Endothelial cell of umbilical vein (primary cell): Measurements from ENCODE around the gene MAK.

Source experiments
- GATA2 ChIP-seq: IDR thresholded peaks from 2 replicates; pipeline ENCODE4 v1.7.0; 2011; ENCODE audit warnings: low read depth, mild to moderate bottlenecking, moderate library complexity, mixed read lengths, low read length; ENCODE audit not compliant: insufficient read length, insufficient read depth
- POLR2A ChIP-seq: IDR thresholded peaks from 2 replicates; pipeline ENCODE4 v1.6.1; 2012; ENCODE audit warnings: low read depth, mild to moderate bottlenecking, control low read depth, low read length
- POLR2AphosphoS5 ChIP-seq: IDR thresholded peaks from 2 replicates; pipeline ENCODE4 v1.6.1; 2012; ENCODE audit warnings: low read depth, mild to moderate bottlenecking, control low read depth, low read length, moderate library complexity; ENCODE audit not compliant: insufficient read depth
- TF ChIP-seq, protein P1 (sequence below), 2 donors: IDR thresholded peaks; 1 replicate in 1 of 2; 2 replicates in 1 of 2; pipeline ENCODE4 v1.5.1; 2011; ENCODE audit warnings: low read length in 2 of 2, mild to moderate bottlenecking in 2 of 2, moderate library complexity in 2 of 2, control low read depth in 1 of 2, inconsistent platforms in 1 of 2, low read depth in 1 of 2; ENCODE audit not compliant: insufficient read depth in 1 of 2; ENCODE audit errors: extremely low read depth in 1 of 2
- TF ChIP-seq, protein P2 (sequence below): IDR thresholded peaks from 2 replicates; pipeline ENCODE4 v1.6.1; 2011; ENCODE audit not compliant: insufficient read depth, insufficient read length

DNA sequence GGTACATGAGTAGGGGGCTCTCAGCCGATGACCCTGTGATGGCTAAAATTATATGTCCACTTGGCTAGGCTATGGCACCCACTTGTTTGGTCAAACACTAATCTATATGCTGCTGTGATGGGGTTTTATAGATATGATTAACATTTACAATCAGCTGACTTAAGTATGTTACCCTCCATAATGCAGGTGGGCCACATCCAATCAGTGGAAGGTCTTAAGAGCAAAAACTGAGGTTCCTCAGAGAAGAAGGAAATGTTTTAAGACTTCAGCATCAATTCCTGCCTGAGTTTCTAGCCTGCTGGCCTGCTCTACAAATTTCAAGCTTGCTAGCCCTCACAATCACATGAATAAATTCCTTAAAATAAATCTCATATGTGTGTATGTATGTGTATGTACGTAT, 18.9 kb upstream of the MAK start:
- TF ChIP-seq, protein P1, sequence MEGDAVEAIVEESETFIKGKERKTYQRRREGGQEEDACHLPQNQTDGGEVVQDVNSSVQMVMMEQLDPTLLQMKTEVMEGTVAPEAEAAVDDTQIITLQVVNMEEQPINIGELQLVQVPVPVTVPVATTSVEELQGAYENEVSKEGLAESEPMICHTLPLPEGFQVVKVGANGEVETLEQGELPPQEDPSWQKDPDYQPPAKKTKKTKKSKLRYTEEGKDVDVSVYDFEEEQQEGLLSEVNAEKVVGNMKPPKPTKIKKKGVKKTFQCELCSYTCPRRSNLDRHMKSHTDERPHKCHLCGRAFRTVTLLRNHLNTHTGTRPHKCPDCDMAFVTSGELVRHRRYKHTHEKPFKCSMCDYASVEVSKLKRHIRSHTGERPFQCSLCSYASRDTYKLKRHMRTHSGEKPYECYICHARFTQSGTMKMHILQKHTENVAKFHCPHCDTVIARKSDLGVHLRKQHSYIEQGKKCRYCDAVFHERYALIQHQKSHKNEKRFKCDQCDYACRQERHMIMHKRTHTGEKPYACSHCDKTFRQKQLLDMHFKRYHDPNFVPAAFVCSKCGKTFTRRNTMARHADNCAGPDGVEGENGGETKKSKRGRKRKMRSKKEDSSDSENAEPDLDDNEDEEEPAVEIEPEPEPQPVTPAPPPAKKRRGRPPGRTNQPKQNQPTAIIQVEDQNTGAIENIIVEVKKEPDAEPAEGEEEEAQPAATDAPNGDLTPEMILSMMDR (IDR thresholded peaks at IDR 0.05; ENCODE audit: extremely low read depth in 1 of 2, insufficient read depth in 1 of 2, low read depth in 1 of 2, low read length in 2 of 2) = no peak
- TF ChIP-seq, protein P2, sequence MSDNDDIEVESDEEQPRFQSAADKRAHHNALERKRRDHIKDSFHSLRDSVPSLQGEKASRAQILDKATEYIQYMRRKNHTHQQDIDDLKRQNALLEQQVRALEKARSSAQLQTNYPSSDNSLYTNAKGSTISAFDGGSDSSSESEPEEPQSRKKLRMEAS = no peak
- TF ChIP-seq GATA2 = no peak
- no peak for TF ChIP-seq POLR2AphosphoS5
- no peak for TF ChIP-seq POLR2A
